CD4-positive, alpha-beta memory T cell (primary cell): Measurements from ENCODE around the gene NAA25. TPM values are rescaled to one million over a fixed set of nuclear protein-coding genes. Genes with fewer than 3 reads are reported as not detected.

ENCODE experiments used
- CTCF ChIA-PET: fragments of 350-600 bp; sonication (Branson Sonifier 250); formaldehyde crosslinking; loops from one replicate; lab custom pipeline; 2021; ENCODE audit warnings: inconsistent platforms; ENCODE audit not compliant: partially characterized antibody; lab: Charles Lee
- POLR2A ChIA-PET: fragments of 350-600 bp; sonication (Branson Sonifier 250); formaldehyde crosslinking; loops from one replicate; lab custom pipeline; 2021; ENCODE audit not compliant: partially characterized antibody; lab: Charles Lee
- DNase-seq, 5 donors: peaks; one replicate each; pipeline versions ENCODE4 v3.0.0 to v3.0.0-alpha.2; 2020 to 2022; ENCODE audit warnings: mixed read lengths in 1 of 5
- H3K27ac ChIP-seq: one replicate; pipeline ENCODE4 v1.7.0; 2013; ENCODE audit warnings: low read depth, low read length
- H3K27me3 ChIP-seq: 2 replicates; pipeline ENCODE4 v1.7.0; 2013; ENCODE audit warnings: mild to moderate bottlenecking, low read length, moderate library complexity; ENCODE audit not compliant: insufficient read depth
- H3K36me3 ChIP-seq: 2 replicates; pipeline ENCODE4 v1.7.0; 2013; ENCODE audit warnings: mild to moderate bottlenecking, low read length, moderate library complexity; ENCODE audit not compliant: insufficient read depth
- H3K4me1 ChIP-seq: 2 replicates; pipeline ENCODE4 v1.7.0; 2013; ENCODE audit warnings: mild to moderate bottlenecking, low read length, moderate library complexity; ENCODE audit not compliant: insufficient read depth
- H3K4me3 ChIP-seq, 2 donors: one replicate each; pipeline ENCODE4 v1.7.0; 2013; ENCODE audit warnings: low read length in 2 of 2, mild to moderate bottlenecking in 1 of 2
- H3K9me3 ChIP-seq, 2 donors: one replicate each; pipeline ENCODE4 v1.7.0; 2013; ENCODE audit warnings: low read length in 2 of 2, control low read depth in 1 of 2; ENCODE audit not compliant: control insufficient read depth in 1 of 2
- H3K27ac Mint-ChIP-seq, 7 donors: one replicate each; pipeline ENCODE4 v1.8.0; 2020 to 2021; ENCODE audit warnings: mixed read lengths in 7 of 7, mild to moderate bottlenecking in 6 of 7, inconsistent platforms in 3 of 7, moderate library complexity in 3 of 7
- H3K27me3 Mint-ChIP-seq, 2 donors: one replicate each; pipeline ENCODE4 v1.8.0; 2020 to 2021; ENCODE audit warnings: mixed read lengths in 2 of 2
- H3K36me3 Mint-ChIP-seq, 2 donors: one replicate each; pipeline ENCODE4 v1.8.0; 2020 to 2021; ENCODE audit warnings: mixed read lengths in 2 of 2, inconsistent platforms in 1 of 2, mild to moderate bottlenecking in 1 of 2
- H3K4me1 Mint-ChIP-seq, 4 donors: one replicate each; pipeline ENCODE4 v1.8.0; 2020 to 2021; ENCODE audit warnings: mixed read lengths in 4 of 4, mild to moderate bottlenecking in 1 of 4
- H3K4me3 Mint-ChIP-seq, 8 donors: one replicate each; pipeline ENCODE4 v1.8.0; 2020 to 2021; ENCODE audit warnings: mixed read lengths in 8 of 8, mild to moderate bottlenecking in 7 of 8, moderate library complexity in 6 of 8, inconsistent platforms in 3 of 8
- H3K9me3 Mint-ChIP-seq, 8 donors: one replicate each; pipeline ENCODE4 v1.8.0; 2020 to 2021; ENCODE audit warnings: mixed read lengths in 8 of 8, mild to moderate bottlenecking in 5 of 8, inconsistent platforms in 3 of 8, moderate library complexity in 1 of 8
- intact Hi-C: fragments of 100-400 bp; cut with micrococcal nuclease; formaldehyde crosslinking; loops from one replicate; pipeline ENCODE4 v1.15.1; 2023
- polyA plus RNA-seq, 2 donors: library from polyadenylated mRNA; unstranded; fragments of 300-500 nt; fragmentation: Illumina TruSeq; gene quantifications; one replicate each; pipeline ENCODE4 v1.2.3, GENCODE V29; 2021
- total RNA-seq, 2 experiments: library from RNA; stranded (reverse); gene quantifications; one replicate each; pipeline ENCODE4 v1.2.3, GENCODE V29; 2021

Gene NAA25
- total and polyA plus RNA-seq, 4 experiments from 2014 or later = 8.5 to 35.3 (median 21.9) TPM

GRCh38 chr12:112146123-112146522, 37.5 kb upstream of the NAA25 start:
- Histone ChIP-seq H3K27me3 (no peaks in the 10 kb centered on the region), H3K4me1 (no peaks in the 10 kb centered on the region), H3K36me3 (peaks cover 64% of the 10 kb centered on the region), H3K27ac (no peak overlapping the region), H3K9me3 (no peaks in the 10 kb centered on the region), H3K4me3 (no peak overlapping the region)
- Mint-ChIP-seq H3K27me3 (no peaks in the 10 kb centered on the region), H3K27ac (peak overlapping the region in 1 of 7 donors; percentile 72), H3K9me3 (peaks cover 0 to 2% (median 0%) of the 10 kb centered on the region in 8 donors), H3K4me3 (no peak overlapping the region), H3K4me1 (peaks cover 0 to 7% (median 5%) of the 10 kb centered on the region in 4 donors), H3K36me3 (peaks cover 43 to 69% of the 10 kb centered on the region in 2 donors)
- no peak for DNase-seq
- ChIA-PET POLR2A (no interaction called here), CTCF (no interaction called here)
- intact Hi-C loops = no loop called here

DNA sequence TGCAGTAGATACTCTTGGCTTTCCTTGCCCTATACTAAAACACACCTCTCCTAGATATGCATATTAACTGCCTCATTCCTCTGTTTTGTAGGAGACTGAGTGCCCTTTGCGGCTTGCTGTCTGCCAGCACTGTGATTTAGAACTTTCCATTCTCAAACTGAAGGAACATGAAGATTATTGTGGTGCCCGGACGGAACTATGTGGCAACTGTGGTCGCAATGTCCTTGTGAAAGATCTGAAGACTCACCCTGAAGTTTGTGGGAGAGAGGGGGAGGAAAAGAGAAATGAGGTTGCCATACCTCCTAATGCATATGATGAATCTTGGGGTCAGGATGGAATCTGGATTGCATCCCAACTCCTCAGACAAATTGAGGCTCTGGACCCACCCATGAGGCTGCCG, 32.1 kb upstream of the NAA25 start:
- H3K27ac Mint-ChIP-seq = peak overlapping the region in 2 of 7 donors; percentile 7 to 44
- no peak for DNase-seq
- peaks cover 0 to 7% (median 3%) of the 10 kb centered on the region in 4 donors for H3K4me1 Mint-ChIP-seq
- Histone ChIP-seq H3K9me3 (no peaks in the 10 kb centered on the region), H3K27ac (no peak overlapping the region), H3K27me3 (no peaks in the 10 kb centered on the region), H3K4me1 (no peaks in the 10 kb centered on the region), H3K4me3 (no peak overlapping the region), H3K36me3 (peaks cover 68% of the 10 kb centered on the region)
- ChIA-PET CTCF (no interaction called here), POLR2A (interaction anchor here (1.5 kb wide), 1 partner anchor 8 kb away, joined by 3 read pairs; no protein-coding TSS in a partner anchor)
- intact Hi-C loops = no loop called here
- no peak overlapping the region for H3K4me3 Mint-ChIP-seq
- no peaks in the 10 kb centered on the region for H3K27me3 Mint-ChIP-seq
- peaks cover 37 to 60% of the 10 kb centered on the region in 2 donors for H3K36me3 Mint-ChIP-seq
- H3K9me3 Mint-ChIP-seq = no peaks in the 10 kb centered on the region

- ChIA-PET POLR2A (no interaction called here), CTCF (no interaction called here)
- Mint-ChIP-seq H3K4me3 (no peak overlapping the region), H3K9me3 (no peaks in the 10 kb centered on the region), H3K36me3 (peaks cover 0 to 29% of the 10 kb centered on the region in 2 donors), H3K4me1 (peaks cover 15 to 36% (median 27%) of the 10 kb centered on the region in 4 donors), H3K27ac (no peak overlapping the region), H3K27me3 (no peaks in the 10 kb centered on the region)
- DNase-seq = no peak
- H3K27me3 ChIP-seq = no peaks in the 10 kb centered on the region
- H3K4me1 ChIP-seq = peaks cover 39% of the 10 kb centered on the region
- no peak overlapping the region for H3K4me3 ChIP-seq
- H3K27ac ChIP-seq = no peak overlapping the region
- peaks cover 45% of the 10 kb centered on the region for H3K36me3 ChIP-seq
- intact Hi-C loops = loop anchor here (5.0 kb wide), 1 partner anchor 37 kb away; no protein-coding TSS in a partner anchor
- no peaks in the 10 kb centered on the region for H3K9me3 ChIP-seq
Measured at GRCh38 chr12:112134731-112135130, 26.1 kb upstream of the NAA25 start.

- POLR2A ChIA-PET = interaction anchor here (1.3 to 5.2 kb wide), 2 partner anchors 8 to 25 kb away, joined by 3 to 53 read pairs; partner anchors contain the start of gene NAA25
- DNase-seq = no peak
- no peaks in the 10 kb centered on the region for H3K27me3 Mint-ChIP-seq
- CTCF ChIA-PET = no interaction called here
- H3K4me1 ChIP-seq = peaks cover 52% of the 10 kb centered on the region
- peaks cover 38% of the 10 kb centered on the region for H3K36me3 ChIP-seq
- peaks cover 18 to 47% (median 36%) of the 10 kb centered on the region in 4 donors for H3K4me1 Mint-ChIP-seq
- H3K27me3 ChIP-seq = no peaks in the 10 kb centered on the region
- no peaks in the 10 kb centered on the region for H3K9me3 Mint-ChIP-seq
- no peaks in the 10 kb centered on the region for H3K9me3 ChIP-seq
- no peak overlapping the region for H3K27ac ChIP-seq
- H3K36me3 Mint-ChIP-seq = peaks cover 0 to 26% of the 10 kb centered on the region in 2 donors
- H3K4me3 Mint-ChIP-seq = no peak overlapping the region
- H3K27ac Mint-ChIP-seq = peak overlapping the region in 2 of 7 donors; percentile 4 to 72
- no peak overlapping the region for H3K4me3 ChIP-seq
- intact Hi-C loops = loop anchor here (5.0 kb wide), 1 partner anchor 36 kb away; no protein-coding TSS in a partner anchor
Measured at GRCh38 chr12:112133418-112133817, 24.8 kb upstream of the NAA25 start.

- no peaks in the 10 kb centered on the region for H3K9me3 ChIP-seq
- ChIA-PET CTCF (interaction anchor here (0.5 to 2.3 kb wide), 7 partner anchors 8 to 548 kb away, joined by 3 to 17 read pairs (median 4); partner anchors contain the start of gene NAA25), POLR2A (interaction anchor here (1.0 to 5.2 kb wide), 7 partner anchors 8 to 287 kb away, joined by 3 to 53 read pairs (median 6); partner anchors contain the start of genes ERP29, NAA25, PTPN11 and TMEM116)
- Mint-ChIP-seq H3K27ac (peak overlapping the region; percentile 1 to 95 (median 37)), H3K36me3 (peaks cover 0 to 25% of the 10 kb centered on the region in 2 donors), H3K9me3 (no peaks in the 10 kb centered on the region), H3K4me3 (peak overlapping the region in 1 of 8 donors; percentile 32), H3K27me3 (no peaks in the 10 kb centered on the region), H3K4me1 (peaks cover 28 to 62% (median 48%) of the 10 kb centered on the region in 4 donors)
- no peaks in the 10 kb centered on the region for H3K27me3 ChIP-seq
- DNase-seq = no peak
- peaks cover 69% of the 10 kb centered on the region for H3K4me1 ChIP-seq
- H3K4me3 ChIP-seq = no peak overlapping the region
- peak overlapping the region; percentile 61 for H3K27ac ChIP-seq
- intact Hi-C loops = loop anchor here (5.0 kb wide), 1 partner anchor 34 kb away; no protein-coding TSS in a partner anchor
- H3K36me3 ChIP-seq = peaks cover 29% of the 10 kb centered on the region
Measured at GRCh38 chr12:112131686-112132085, 23.1 kb upstream of the NAA25 start.

DNA sequence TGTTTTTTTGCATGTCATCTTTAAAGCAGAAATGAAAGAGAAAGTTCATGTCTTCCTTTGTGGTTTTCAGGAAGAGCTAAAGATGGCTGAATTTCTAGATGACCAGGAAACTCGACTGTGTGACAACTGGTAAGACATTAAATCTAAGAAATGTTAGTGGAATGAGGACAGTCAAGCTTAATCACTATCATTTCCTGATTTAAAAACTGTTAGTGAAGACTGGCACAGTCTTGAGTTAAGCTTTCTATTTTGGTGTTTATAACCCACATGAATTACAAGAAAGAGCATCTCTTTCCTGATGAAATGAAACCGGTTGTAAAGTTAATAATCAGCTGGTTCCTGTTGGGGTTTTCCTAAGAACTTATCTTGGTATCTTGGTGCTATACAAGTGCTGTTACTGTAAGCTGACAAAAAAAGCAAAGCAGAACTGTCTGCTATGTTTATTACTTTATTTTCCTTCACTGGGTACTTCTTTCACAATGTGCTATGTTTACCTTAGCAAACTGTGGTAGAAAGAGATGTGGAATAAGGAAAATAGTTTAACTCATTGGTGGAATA, 21.9 kb upstream of the NAA25 start:
- Histone ChIP-seq H3K27ac (peak overlapping the region; percentile 61), H3K27me3 (no peaks in the 10 kb centered on the region), H3K4me1 (peaks cover 77% of the 10 kb centered on the region), H3K36me3 (peaks cover 18% of the 10 kb centered on the region), H3K9me3 (no peaks in the 10 kb centered on the region), H3K4me3 (peak overlapping the region; percentile 3 to 23)
- Mint-ChIP-seq H3K4me3 (peak overlapping the region; percentile 31 to 82 (median 68)), H3K36me3 (peaks cover 0 to 25% of the 10 kb centered on the region in 2 donors), H3K9me3 (no peaks in the 10 kb centered on the region), H3K27me3 (no peaks in the 10 kb centered on the region), H3K4me1 (peaks cover 28 to 69% (median 53%) of the 10 kb centered on the region in 4 donors), H3K27ac (peak overlapping the region; percentile 66 to 95 (median 84))
- peak in 4 of 5 donors; percentile 68 to 82 (median 74) for DNase-seq
- ChIA-PET CTCF (interaction anchor here (1.0 to 2.3 kb wide), 9 partner anchors 10 to 257 kb away, joined by 3 to 17 read pairs (median 4); partner anchors contain the start of gene NAA25), POLR2A (interaction anchor here (0.7 to 5.2 kb wide), 10 partner anchors 9 to 445 kb away, joined by 3 to 53 read pairs (median 6); partner anchors contain the start of genes ACAD10, BRAP, ERP29 and NAA25)
- intact Hi-C loops = loop anchor here (1.0 to 5.0 kb wide), 2 partner anchors 21 to 33 kb away; no protein-coding TSS in a partner anchor

DNA sequence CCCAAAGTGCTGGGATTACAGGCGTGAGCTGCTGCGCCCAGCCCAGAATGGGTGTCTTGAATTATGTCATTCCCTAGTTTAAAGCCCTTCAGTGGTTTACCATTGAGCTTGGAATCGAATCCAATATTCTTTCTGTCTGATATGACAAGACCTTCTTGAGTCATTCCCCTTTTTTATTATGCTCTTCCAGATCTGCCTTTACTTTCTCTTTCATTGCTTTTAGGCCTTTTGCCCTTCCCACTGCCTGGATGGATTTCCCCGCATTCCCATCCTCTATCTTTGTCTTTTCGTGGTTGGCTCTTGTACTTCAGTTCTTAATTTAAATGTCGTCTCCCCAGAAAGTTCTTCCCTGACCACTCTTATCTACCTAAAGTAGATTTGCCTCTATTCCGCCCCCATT, 18.3 kb upstream of the NAA25 start:
- no peaks in the 10 kb centered on the region for H3K36me3 ChIP-seq
- POLR2A ChIA-PET = interaction anchor here (0.8 to 4.6 kb wide), 5 partner anchors 10 to 32 kb away, joined by 3 to 109 read pairs (median 23); partner anchors contain the start of gene NAA25
- H3K4me3 Mint-ChIP-seq = peak overlapping the region; percentile 78 to 93 (median 86)
- intact Hi-C loops = loop anchor here (5.0 to 10.0 kb wide), 3 partner anchors 278 to 530 kb away; partner anchors contain the start of genes ATXN2, MAPKAPK5 and RPL6
- CTCF ChIA-PET = interaction anchor here (1.9 kb wide), 1 partner anchor 114 kb away, joined by 6 read pairs; the partner anchor contains the start of genes ERP29 and TMEM116
- H3K36me3 Mint-ChIP-seq = peaks cover 0 to 11% of the 10 kb centered on the region in 2 donors
- H3K4me1 Mint-ChIP-seq = peaks cover 23 to 65% (median 44%) of the 10 kb centered on the region in 4 donors
- DNase-seq = no peak
- peak overlapping the region; percentile 18 to 93 (median 79) for H3K27ac Mint-ChIP-seq
- H3K4me1 ChIP-seq = peaks cover 66% of the 10 kb centered on the region
- H3K27me3 ChIP-seq = no peaks in the 10 kb centered on the region
- peak overlapping the region; percentile 86 for H3K27ac ChIP-seq
- H3K9me3 Mint-ChIP-seq = peaks cover 0 to 2% (median 0%) of the 10 kb centered on the region in 8 donors
- H3K9me3 ChIP-seq = no peaks in the 10 kb centered on the region
- H3K27me3 Mint-ChIP-seq = no peaks in the 10 kb centered on the region
- H3K4me3 ChIP-seq = no peak overlapping the region
